Endothelial cell of umbilical vein (primary cell): Measurements from ENCODE around the gene ZNF384. TPM values are rescaled to one million over a fixed set of nuclear protein-coding genes. Genes with fewer than 3 reads are reported as not detected.

Experiments
- BruUV-seq: library from RNA; stranded (reverse); fragments of 400-500 nt; replicated peaks from 2 replicates; lab custom pipeline; 2021; lab: Mats Ljungman, UMichigan
- CTCF ChIA-PET: fragments of 300-600, 350-600 bp; sonication (Branson Sonifier 250); formaldehyde crosslinking; loops from one replicate; lab custom pipeline; 2021; ENCODE audit warnings: antibody characterized with exemption, inconsistent platforms; lab: Charles Lee
- POLR2A ChIA-PET: fragments of 300-600, 350-600 bp; sonication (Branson Sonifier 250); formaldehyde crosslinking; loops from one replicate; lab custom pipeline; 2021; ENCODE audit warnings: antibody characterized with exemption, inconsistent platforms; lab: Charles Lee
- DNase-seq: peaks from one replicate; pipeline ENCODE4 v3.0.0-alpha.2; 2011; ENCODE audit warnings: low read depth, low spot score
- FAIRE-seq: peaks from 2 replicates; lab custom pipeline; 2011; peaks lifted over from hg19 to GRCh38; lab: Jason Lieb, UNC
- H2AFZ ChIP-seq: 2 replicates; pipeline ENCODE4 v1.6.0; 2012; ENCODE audit warnings: low read depth, low read length, control low read depth, inconsistent platforms
- H3K27ac ChIP-seq: 2 replicates; pipeline ENCODE4 v1.5.1; 2011; ENCODE audit warnings: low read depth, mild to moderate bottlenecking, control low read depth, low read length, moderate library complexity; ENCODE audit not compliant: insufficient read depth
- H3K27me3 ChIP-seq, 2 experiments: 2 replicates each; pipeline versions ENCODE4 v1.6.0 to v1.6.1; 2011; ENCODE audit warnings: low read length in 2 of 2, mixed read lengths in 1 of 2; ENCODE audit not compliant: control insufficient read depth in 2 of 2, insufficient read depth in 2 of 2
- H3K36me3 ChIP-seq, 2 experiments: 2 replicates in 1 of 2; 3 replicates in 1 of 2; pipeline ENCODE4 v1.5.1; 2011; ENCODE audit warnings: low read length in 2 of 2, mild to moderate bottlenecking in 1 of 2, moderate library complexity in 1 of 2; ENCODE audit not compliant: control insufficient read depth in 2 of 2, insufficient read depth in 2 of 2; ENCODE audit errors: extremely low read depth in 1 of 2
- H3K4me1 ChIP-seq: 3 replicates; pipeline ENCODE4 v1.5.1; 2011; ENCODE audit warnings: mild to moderate bottlenecking, low read length; ENCODE audit not compliant: control insufficient read depth, insufficient read depth; ENCODE audit errors: extremely low read depth
- H3K4me2 ChIP-seq: 2 replicates; pipeline ENCODE4 v1.6.1; 2011; ENCODE audit warnings: low read length, control low read depth, mixed read lengths; ENCODE audit not compliant: insufficient read depth
- H3K4me3 ChIP-seq, 3 experiments: fragments of 200-600 bp in 1 of 3; sonication (generic), shearing (Covaris generic) in 1 of 3; replicated peaks in 1 of 3; 2 replicates each; pipeline ENCODE4 v1.5.1; 2011 to 2016; ENCODE audit warnings: control low read depth in 3 of 3, low read length in 3 of 3, mild to moderate bottlenecking in 2 of 3, inconsistent platforms in 1 of 3, low read depth in 1 of 3, moderate library complexity in 1 of 3; ENCODE audit not compliant: insufficient read depth in 1 of 3
- H3K79me2 ChIP-seq: 2 replicates; pipeline ENCODE4 v1.6.0; 2012; ENCODE audit warnings: low read length, inconsistent platforms; ENCODE audit not compliant: control insufficient read depth, insufficient read depth
- H3K9ac ChIP-seq: replicated peaks from 2 replicates; pipeline ENCODE3; 2011; ENCODE audit warnings: low read length, control low read depth; ENCODE audit not compliant: insufficient read depth; ENCODE audit errors: extremely low read depth
- H3K9me1 ChIP-seq: replicated peaks from 3 replicates; pipeline ENCODE4 v1.6.0; 2011; ENCODE audit warnings: mild to moderate bottlenecking, low read length; ENCODE audit not compliant: control insufficient read depth, insufficient read depth; ENCODE audit errors: extremely low read depth
- H3K9me3 ChIP-seq: replicated peaks from 2 replicates; pipeline ENCODE4 v1.5.1; 2012; ENCODE audit warnings: low read length, inconsistent platforms; ENCODE audit not compliant: control insufficient read depth, insufficient read depth
- H4K20me1 ChIP-seq: replicated peaks from 2 replicates; pipeline ENCODE3; 2011; ENCODE audit warnings: mild to moderate bottlenecking, low read length; ENCODE audit not compliant: control insufficient read depth, insufficient read depth; ENCODE audit errors: extremely low read depth
- EZH2 ChIP-seq: IDR thresholded peaks from 2 replicates; pipeline ENCODE4 v1.6.1; 2012; ENCODE audit warnings: borderline replicate concordance, low read depth, mild to moderate bottlenecking, moderate library complexity, low read length, inconsistent platforms; ENCODE audit not compliant: severe bottlenecking
- FOS ChIP-seq: IDR thresholded peaks from 2 replicates; pipeline ENCODE4 v1.6.1; 2011; ENCODE audit warnings: mild to moderate bottlenecking, low read length, moderate library complexity, borderline replicate concordance; ENCODE audit not compliant: insufficient read depth
- GATA2 ChIP-seq: IDR thresholded peaks from 2 replicates; pipeline ENCODE4 v1.7.0; 2011; ENCODE audit warnings: low read depth, mild to moderate bottlenecking, moderate library complexity, mixed read lengths, low read length; ENCODE audit not compliant: insufficient read length, insufficient read depth
- JUN ChIP-seq: IDR thresholded peaks from 2 replicates; pipeline ENCODE4 v1.6.1; 2011; ENCODE audit warnings: borderline replicate concordance, low read depth; ENCODE audit not compliant: insufficient read length, insufficient read depth
- MYC ChIP-seq: IDR thresholded peaks from one replicate; pipeline ENCODE4 v1.6.1; 2011; ENCODE audit warnings: mild to moderate bottlenecking, low read depth, low read length
- POLR2A ChIP-seq: IDR thresholded peaks from 2 replicates; pipeline ENCODE4 v1.6.1; 2012; ENCODE audit warnings: low read depth, mild to moderate bottlenecking, control low read depth, low read length
- POLR2AphosphoS5 ChIP-seq: IDR thresholded peaks from 2 replicates; pipeline ENCODE4 v1.6.1; 2012; ENCODE audit warnings: low read depth, mild to moderate bottlenecking, control low read depth, low read length, moderate library complexity; ENCODE audit not compliant: insufficient read depth
- dilution Hi-C: fragments of 300-500 bp; cut with MboI; formaldehyde crosslinking; loops from one replicate; pipeline ENCODE4 v1.15.0; 2019; ENCODE audit warnings: low sequenced_read_pairs; ENCODE audit not compliant: extremely low pct_ligation_motif_present
- intact Hi-C: fragments of 100-400 bp; cut with micrococcal nuclease; formaldehyde crosslinking; loops from one replicate; pipeline ENCODE4 v1.10.0; 2022
- polyA plus RNA-seq, 4 experiments: library from polyadenylated mRNA; depleted of rRNA in 3 of 4; stranded (reverse) in 3 of 4; unstranded in 1 of 4; fragments of >200 nt; gene quantifications; 2 replicates each; pipeline versions ENCODE4 v1.2.1 to v1.2.3, GENCODE V29; 2011 to 2012; ENCODE audit warnings: missing spikeins in 1 of 4
- total RNA-seq: library from RNA; stranded (reverse); gene quantifications from 2 replicates; pipeline ENCODE4 v1.2.3, GENCODE V29; 2021
- TF ChIP-seq, protein P1 (sequence below): IDR thresholded peaks from 2 replicates; pipeline ENCODE4 v1.6.1; 2011; ENCODE audit not compliant: insufficient read depth, insufficient read length
- TF ChIP-seq, protein P2 (sequence below), 2 donors: IDR thresholded peaks; 1 replicate in 1 of 2; 2 replicates in 1 of 2; pipeline ENCODE4 v1.5.1; 2011; ENCODE audit warnings: low read length in 2 of 2, mild to moderate bottlenecking in 2 of 2, moderate library complexity in 2 of 2, control low read depth in 1 of 2, inconsistent platforms in 1 of 2, low read depth in 1 of 2; ENCODE audit not compliant: insufficient read depth in 1 of 2; ENCODE audit errors: extremely low read depth in 1 of 2

ZNF384 gene
- total and polyA plus RNA-seq, 2 donors (not counting 3 experiments of a cell fraction or from before 2014, with no cell fraction given), result 52.8 to 58.3 TPM

DNA sequence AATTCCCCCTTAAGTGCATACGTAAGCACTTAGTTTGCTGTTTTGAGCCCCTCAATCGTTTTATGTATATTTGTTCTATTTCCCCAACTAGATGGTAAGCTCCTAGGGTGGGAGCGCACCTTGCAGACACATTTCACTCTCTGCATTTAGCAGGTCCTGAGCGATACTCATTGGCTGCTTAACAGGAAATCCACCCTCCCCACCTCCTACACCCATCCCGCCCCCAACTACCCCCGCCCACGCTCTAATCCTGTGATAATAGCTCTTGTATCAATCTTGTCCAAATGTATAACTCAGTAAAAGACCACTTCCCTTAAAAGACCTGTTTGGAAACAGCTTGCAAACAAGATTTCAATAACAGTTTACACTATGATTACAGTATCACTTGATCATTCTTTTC, 61.6 kb downstream of the ZNF384 start:
- no TSS peak for BruUV-seq
- FAIRE-seq (no peak), DNase-seq (no peak)
- intact Hi-C loops, result no loop called here
- Histone ChIP-seq H3K9me3 (no peaks in the 10 kb centered on the region), H3K36me3 (no peaks in the 10 kb centered on the region), H3K4me2 (no peak overlapping the region), H2AFZ (no peak overlapping the region), H3K79me2 (no peaks in the 10 kb centered on the region), H3K27me3 (peaks cover 0 to 2% of the 10 kb centered on the region in 2 experiments), H3K9me1 (no peaks in the 10 kb centered on the region), H4K20me1 (no peaks in the 10 kb centered on the region), H3K4me3 (no peak overlapping the region), H3K9ac (no peak overlapping the region), H3K27ac (no peak overlapping the region), H3K4me1 (no peaks in the 10 kb centered on the region)
- no peak for TF ChIP-seq JUN
- no peak for TF ChIP-seq FOS
- no peak for TF ChIP-seq EZH2
- TF ChIP-seq GATA2, result no peak
- TF ChIP-seq MYC, result no peak
- TF ChIP-seq POLR2A, result no peak
- TF ChIP-seq, protein P1, sequence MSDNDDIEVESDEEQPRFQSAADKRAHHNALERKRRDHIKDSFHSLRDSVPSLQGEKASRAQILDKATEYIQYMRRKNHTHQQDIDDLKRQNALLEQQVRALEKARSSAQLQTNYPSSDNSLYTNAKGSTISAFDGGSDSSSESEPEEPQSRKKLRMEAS, result no peak
- dilution Hi-C loops, result no loop called here
- ChIA-PET CTCF (interaction anchor here (1.0 kb wide), 1 partner anchor 9 kb away, joined by 3 read pairs; no protein-coding TSS in a partner anchor), POLR2A (interaction anchor here (0.6 to 0.7 kb wide), 2 partner anchors 30 to 40 kb away, joined by 3 to 4 read pairs; no protein-coding TSS in a partner anchor)

DNA sequence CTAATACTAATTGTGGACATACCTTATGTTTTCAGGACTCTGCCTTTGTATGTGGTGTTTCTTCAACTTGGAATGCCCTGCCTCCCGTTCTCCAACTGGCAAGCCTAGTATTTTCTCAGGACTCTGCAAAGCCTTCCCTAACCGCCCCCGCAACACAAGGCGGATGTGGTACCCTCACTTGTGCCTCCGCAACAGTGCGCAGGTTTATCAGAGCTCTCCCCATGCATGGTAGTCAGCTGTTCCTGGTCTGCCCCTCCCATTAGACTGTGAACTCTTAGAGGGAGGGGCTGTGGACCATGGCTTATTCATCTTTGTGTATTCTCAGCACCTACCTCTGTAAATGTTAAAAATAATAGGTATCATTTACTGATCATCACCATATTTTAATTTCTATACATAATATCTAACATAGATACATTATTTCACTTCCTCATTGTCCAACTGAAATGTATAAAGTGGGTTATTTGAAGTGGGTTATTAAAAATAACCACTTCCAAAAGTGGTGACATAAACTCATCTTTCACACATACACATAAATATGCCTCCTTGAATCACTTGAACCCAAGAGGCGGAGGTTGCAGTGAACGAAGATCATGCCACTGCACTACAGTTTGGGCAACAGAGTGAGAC, 62.4 kb downstream of the ZNF384 start:
- POLR2A ChIA-PET, result no interaction called here
- H3K9me1 ChIP-seq, result no peaks in the 10 kb centered on the region
- DNase-seq (no peak), FAIRE-seq (no peak)
- no peak overlapping the region for H3K4me3 ChIP-seq
- H3K27me3 ChIP-seq, result peaks cover 0 to 2% of the 10 kb centered on the region in 2 experiments
- no peaks in the 10 kb centered on the region for H4K20me1 ChIP-seq
- intact Hi-C loops (no loop called here), dilution Hi-C loops (no loop called here)
- no peaks in the 10 kb centered on the region for H3K36me3 ChIP-seq
- H3K79me2 ChIP-seq, result no peaks in the 10 kb centered on the region
- no peaks in the 10 kb centered on the region for H3K9me3 ChIP-seq
- CTCF ChIA-PET, result no interaction called here
- H3K4me2 ChIP-seq, result no peak overlapping the region
- BruUV-seq, result no TSS peak
- H3K27ac ChIP-seq, result no peak overlapping the region
- TF ChIP-seq FOS (no peak), JUN (no peak), EZH2 (no peak), POLR2A (no peak), MYC (no peak), GATA2 (no peak), POLR2AphosphoS5 (no peak)
- TF ChIP-seq, protein P2, sequence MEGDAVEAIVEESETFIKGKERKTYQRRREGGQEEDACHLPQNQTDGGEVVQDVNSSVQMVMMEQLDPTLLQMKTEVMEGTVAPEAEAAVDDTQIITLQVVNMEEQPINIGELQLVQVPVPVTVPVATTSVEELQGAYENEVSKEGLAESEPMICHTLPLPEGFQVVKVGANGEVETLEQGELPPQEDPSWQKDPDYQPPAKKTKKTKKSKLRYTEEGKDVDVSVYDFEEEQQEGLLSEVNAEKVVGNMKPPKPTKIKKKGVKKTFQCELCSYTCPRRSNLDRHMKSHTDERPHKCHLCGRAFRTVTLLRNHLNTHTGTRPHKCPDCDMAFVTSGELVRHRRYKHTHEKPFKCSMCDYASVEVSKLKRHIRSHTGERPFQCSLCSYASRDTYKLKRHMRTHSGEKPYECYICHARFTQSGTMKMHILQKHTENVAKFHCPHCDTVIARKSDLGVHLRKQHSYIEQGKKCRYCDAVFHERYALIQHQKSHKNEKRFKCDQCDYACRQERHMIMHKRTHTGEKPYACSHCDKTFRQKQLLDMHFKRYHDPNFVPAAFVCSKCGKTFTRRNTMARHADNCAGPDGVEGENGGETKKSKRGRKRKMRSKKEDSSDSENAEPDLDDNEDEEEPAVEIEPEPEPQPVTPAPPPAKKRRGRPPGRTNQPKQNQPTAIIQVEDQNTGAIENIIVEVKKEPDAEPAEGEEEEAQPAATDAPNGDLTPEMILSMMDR (IDR thresholded peaks at IDR 0.05; ENCODE audit: extremely low read depth in 1 of 2, insufficient read depth in 1 of 2, low read depth in 1 of 2, low read length in 2 of 2), result no peak
- TF ChIP-seq, protein P1, result no peak
- no peak overlapping the region for H3K9ac ChIP-seq
- H3K4me1 ChIP-seq, result no peaks in the 10 kb centered on the region
- H2AFZ ChIP-seq, result no peak overlapping the region
